Neural progenitor cell (in vitro differentiated cells): ENCODE results near the gene TMPRSS13.

Source experiments
- CTCF ChIP-seq: fragments of 200-600 bp; sonication (generic); IDR thresholded peaks from 2 replicates; pipeline ENCODE4 v1.5.1; 2017; ENCODE audit warnings: antibody characterized with exemption, mild to moderate bottlenecking
- EZH2phosphoT487 ChIP-seq: fragments of 200-600 bp; sonication (generic); IDR thresholded peaks from 2 replicates; pipeline ENCODE4 v1.6.1; 2017; ENCODE audit warnings: antibody characterized with exemption

- no peak for TF ChIP-seq CTCF
- TF ChIP-seq EZH2phosphoT487: no peak
Observed at GRCh38 chr11:117927926-117928325, 1.3 kb downstream of the TMPRSS13 start.
